Psoas muscle (tissue), 8 donors: Measurements from ENCODE around the gene MAML2. TPM values are rescaled to one million over a fixed set of nuclear protein-coding genes. Genes with fewer than 3 reads are reported as not detected.

Experiments
- ATAC-seq, 4 donors: fragments of 200-7000 bp; cut with Tn5 transposase; one replicate each; pipeline ENCODE4 v1.9.1; 2020; ENCODE audit warnings: moderate library complexity in 3 of 4, mild to moderate bottlenecking in 2 of 4
- DNase-seq, 2 donors: peaks; one replicate each; pipeline ENCODE4 v3.0.0-alpha.2; 2020
- H3K27ac ChIP-seq: fragments of 200-600 bp; one replicate; pipeline ENCODE4 v1.8.0; 2022
- H3K27me3 ChIP-seq, 3 donors: fragments of 200-600 bp in 1 of 3; one replicate each; pipeline versions ENCODE4 v1.6.1 to v1.8.0; 2013 to 2022; ENCODE audit warnings: low read length in 2 of 3, mild to moderate bottlenecking in 2 of 3, moderate library complexity in 1 of 3; ENCODE audit not compliant: insufficient read depth in 3 of 3
- H3K36me3 ChIP-seq, 2 donors: fragments of 200-600 bp in 1 of 2; one replicate each; pipeline versions ENCODE4 v1.6.1 to v1.8.0; 2013 to 2022; ENCODE audit warnings: low read depth in 1 of 2, mild to moderate bottlenecking in 1 of 2, moderate library complexity in 1 of 2; ENCODE audit not compliant: insufficient read depth in 1 of 2
- H3K4me1 ChIP-seq: fragments of 200-600 bp; one replicate; pipeline ENCODE4 v1.8.0; 2022
- H3K4me3 ChIP-seq: fragments of 200-600 bp; one replicate; pipeline ENCODE4 v1.8.0; 2022; ENCODE audit warnings: mild to moderate bottlenecking
- H3K9me3 ChIP-seq: fragments of 200-600 bp; one replicate; pipeline ENCODE4 v1.8.0; 2022
- WGBS, 3 donors: extraction: QIAGEN DNeasy Blood & Tissue Kit; methylation state at CpG; one replicate each; pipeline versions ENCODE4 v1.1.6 to v1.1.7; 2013; 5-methylcytosine and 5-hydroxymethylcytosine counted together
- intact Hi-C, 2 donors: fragments of 100-400 bp; cut with DNase I; formaldehyde crosslinking; loops; one replicate each; pipeline versions ENCODE4 v1.11.0 to v1.14.2; 2022
- polyA plus RNA-seq, 3 donors: library from polyadenylated mRNA; stranded (reverse); fragments of 200-250 nt; gene quantifications; one replicate each; pipeline ENCODE4 v1.2.3, GENCODE V29; 2013
- total RNA-seq, 4 donors: library from RNA; stranded (reverse); fragmentation: NEBNext Ultra II Directional in 2 of 4; extraction: Animal tissue kit (Norgen Biotek cat#: 25700) in 2 of 4; gene quantifications; one replicate each; pipeline versions ENCODE4 v1.2.1 to v1.2.4, GENCODE V29; 2021 to 2023
- TF ChIP-seq, protein P1 (sequence below): fragments of 200-600 bp; IDR thresholded peaks from one replicate; pipeline ENCODE4 v1.8.0; 2022; ENCODE audit warnings: antibody characterized with exemption
- donor health status: healthy with polysubstance abuse.
- donor health status: DM: no; HTN: no; CAD: no; lungs with moderate emphysema.
- donor health status: Bipolar disorder and iron deficiency.
- donor health status: healthy.
- donor health status: DM: yes; HTN: yes; CAD: no.
- donor health status: DM: no; HTN: no; CAD: no.
- donor health status: DM: no; HTN: no; CAD: no.
- donor health status: DM: yes; HTN: yes; CAD: no.

The MAML2 gene
- total and polyA plus RNA-seq, 7 donors = 0.39 to 3.7 (median 1.5) TPM

DNA sequence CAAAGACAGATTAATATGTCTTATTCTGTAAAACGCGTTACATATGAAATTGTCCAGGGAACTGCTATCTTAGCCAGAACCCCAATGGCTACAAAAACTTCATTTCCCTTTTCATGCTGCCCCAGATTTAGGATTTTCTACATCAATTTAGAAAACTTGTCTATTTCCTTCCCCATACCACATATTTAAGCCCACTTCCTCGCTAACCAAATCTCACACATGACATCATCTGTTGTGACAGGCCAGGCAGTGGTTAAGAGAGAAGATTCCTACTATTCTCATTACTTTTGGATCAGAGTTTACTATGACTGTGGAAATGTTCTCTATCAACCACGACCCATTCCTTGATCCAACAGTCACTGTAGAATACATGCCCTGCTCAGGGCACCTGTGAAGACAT, 30.8 kb upstream of the MAML2 start:
- ATAC-seq (no peak), DNase-seq (no peak)
- no peaks in the 10 kb centered on the region for H3K27me3 ChIP-seq
- H3K36me3 ChIP-seq = peaks cover 3 to 54% of the 10 kb centered on the region in 2 donors
- no peak overlapping the region for H3K27ac ChIP-seq
- TF ChIP-seq, protein P1, sequence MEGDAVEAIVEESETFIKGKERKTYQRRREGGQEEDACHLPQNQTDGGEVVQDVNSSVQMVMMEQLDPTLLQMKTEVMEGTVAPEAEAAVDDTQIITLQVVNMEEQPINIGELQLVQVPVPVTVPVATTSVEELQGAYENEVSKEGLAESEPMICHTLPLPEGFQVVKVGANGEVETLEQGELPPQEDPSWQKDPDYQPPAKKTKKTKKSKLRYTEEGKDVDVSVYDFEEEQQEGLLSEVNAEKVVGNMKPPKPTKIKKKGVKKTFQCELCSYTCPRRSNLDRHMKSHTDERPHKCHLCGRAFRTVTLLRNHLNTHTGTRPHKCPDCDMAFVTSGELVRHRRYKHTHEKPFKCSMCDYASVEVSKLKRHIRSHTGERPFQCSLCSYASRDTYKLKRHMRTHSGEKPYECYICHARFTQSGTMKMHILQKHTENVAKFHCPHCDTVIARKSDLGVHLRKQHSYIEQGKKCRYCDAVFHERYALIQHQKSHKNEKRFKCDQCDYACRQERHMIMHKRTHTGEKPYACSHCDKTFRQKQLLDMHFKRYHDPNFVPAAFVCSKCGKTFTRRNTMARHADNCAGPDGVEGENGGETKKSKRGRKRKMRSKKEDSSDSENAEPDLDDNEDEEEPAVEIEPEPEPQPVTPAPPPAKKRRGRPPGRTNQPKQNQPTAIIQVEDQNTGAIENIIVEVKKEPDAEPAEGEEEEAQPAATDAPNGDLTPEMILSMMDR = no peak
- WGBS, 3 donors = 93 to 98% (median 95%) methylated on average over 4 of the region's 4 CpGs
- H3K4me1 ChIP-seq = no peaks in the 10 kb centered on the region
- no peak overlapping the region for H3K4me3 ChIP-seq
- H3K9me3 ChIP-seq = no peaks in the 10 kb centered on the region
- intact Hi-C loops = no loop called here

DNA sequence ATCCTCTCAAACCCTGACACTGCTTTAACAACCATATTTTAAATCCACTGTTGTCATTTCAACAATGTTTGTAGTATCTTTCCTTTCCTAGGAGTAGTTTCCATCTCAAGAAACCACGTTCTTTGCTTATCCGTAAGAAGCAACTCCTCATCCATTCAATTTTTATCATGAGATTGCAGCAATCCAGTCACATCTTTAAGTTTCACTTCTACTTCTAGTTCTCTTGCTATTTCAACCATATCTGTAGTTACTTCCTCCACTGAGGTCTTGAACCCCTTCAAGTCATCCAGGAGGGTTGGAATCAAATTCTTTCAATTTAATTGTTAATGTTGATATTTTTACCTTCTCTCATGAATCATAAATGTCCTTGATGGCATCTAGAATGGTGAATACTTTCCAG, 24.3 kb upstream of the MAML2 start:
- TF ChIP-seq, protein P1 = no peak
- intact Hi-C loops = no loop called here
- Histone ChIP-seq H3K36me3 (peaks cover 3 to 96% of the 10 kb centered on the region in 2 donors), H3K4me1 (no peaks in the 10 kb centered on the region), H3K9me3 (no peaks in the 10 kb centered on the region), H3K27me3 (no peaks in the 10 kb centered on the region), H3K27ac (no peak overlapping the region), H3K4me3 (no peak overlapping the region)
- DNase-seq (no peak), ATAC-seq (no peak)
- 94 to 97% (median 95%) methylated on average over 2 of the region's 2 CpGs for WGBS, 3 donors

DNA sequence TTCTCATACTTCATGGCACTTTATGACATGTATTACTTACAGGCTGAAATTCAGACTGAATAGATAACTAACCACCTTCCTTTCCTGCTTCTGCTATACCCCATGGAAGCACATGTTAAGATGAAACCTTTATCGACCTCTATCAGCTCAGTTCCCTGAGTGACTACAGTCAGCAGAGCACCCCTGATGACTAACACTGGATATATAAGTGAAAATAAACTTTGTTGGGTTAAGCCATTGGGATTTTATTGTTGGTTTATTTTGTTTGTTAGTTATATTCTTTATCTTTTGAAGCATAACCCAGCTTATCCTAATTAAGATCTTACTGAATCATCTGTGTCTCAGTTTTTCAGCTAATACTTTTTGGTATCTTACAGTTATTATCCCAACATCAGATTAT, 23.0 kb upstream of the MAML2 start:
- Histone ChIP-seq H3K4me1 (no peaks in the 10 kb centered on the region), H3K9me3 (no peaks in the 10 kb centered on the region), H3K27me3 (no peaks in the 10 kb centered on the region), H3K36me3 (peaks cover 0 to 96% of the 10 kb centered on the region in 2 donors), H3K27ac (no peak overlapping the region), H3K4me3 (no peak overlapping the region)
- DNase-seq (no peak), ATAC-seq (no peak)
- intact Hi-C loops = no loop called here
- TF ChIP-seq, protein P1 = no peak
- 83 to 91% (median 88%) methylated on average over 1 of the region's 1 CpG for WGBS, 3 donors

DNA sequence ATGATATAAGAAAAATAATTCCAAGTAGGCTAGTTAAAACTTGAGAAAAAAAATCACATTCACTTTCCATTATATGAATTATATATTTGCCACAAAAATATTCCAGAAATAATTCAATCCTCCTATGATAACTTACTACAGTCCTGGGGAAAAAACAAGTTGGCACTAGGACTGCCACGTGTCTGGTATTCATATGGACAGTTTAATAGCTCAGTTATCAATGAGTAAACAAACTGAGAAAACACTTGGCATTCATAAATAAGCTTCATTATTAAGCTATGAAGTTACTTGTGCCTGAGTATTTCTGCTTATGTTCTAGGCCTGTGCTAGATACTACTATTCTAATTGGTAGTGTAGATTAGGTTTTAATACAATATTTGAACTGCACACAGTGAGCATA, 22.5 kb upstream of the MAML2 start:
- Histone ChIP-seq H3K4me1 (no peaks in the 10 kb centered on the region), H3K4me3 (no peak overlapping the region), H3K9me3 (no peaks in the 10 kb centered on the region), H3K36me3 (peaks cover 0 to 96% of the 10 kb centered on the region in 2 donors), H3K27ac (no peak overlapping the region), H3K27me3 (no peaks in the 10 kb centered on the region)
- DNase-seq = no peak
- TF ChIP-seq, protein P1 = no peak
- WGBS, 3 donors = 82 to 92% (median 88%) methylated on average over 1 of the region's 1 CpG
- intact Hi-C loops = no loop called here
- ATAC-seq = no peak

DNA sequence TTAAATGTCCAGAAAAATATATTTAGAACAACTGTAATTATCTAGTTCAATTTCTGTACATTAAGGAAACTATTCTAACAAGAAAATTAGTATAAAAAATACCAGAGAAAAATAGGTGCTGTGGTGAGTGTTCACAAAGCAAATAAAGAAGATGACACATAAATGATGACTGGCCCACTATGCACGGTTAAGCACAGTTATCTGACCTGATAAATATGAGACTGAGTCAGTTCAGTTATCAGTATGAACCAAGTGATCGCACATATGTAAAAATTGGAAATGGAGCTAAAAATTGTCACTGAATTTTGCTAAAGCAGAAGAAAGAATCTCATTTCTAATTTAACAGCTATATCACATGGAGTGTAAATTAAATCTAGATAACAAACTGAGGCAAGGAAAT, 18.8 kb upstream of the MAML2 start:
- no peak for ATAC-seq
- Histone ChIP-seq H3K9me3 (no peaks in the 10 kb centered on the region), H3K27ac (no peak overlapping the region), H3K4me1 (no peaks in the 10 kb centered on the region), H3K36me3 (peaks cover 0 to 89% of the 10 kb centered on the region in 2 donors), H3K27me3 (no peaks in the 10 kb centered on the region), H3K4me3 (no peak overlapping the region)
- 83 to 90% (median 88%) methylated on average over 2 of the region's 2 CpGs for WGBS, 3 donors
- intact Hi-C loops = no loop called here
- no peak for DNase-seq
- TF ChIP-seq, protein P1 = no peak
